ENCODE results near the gene MED12L.

The MED12L gene

GRCh38 chr3:151478335-151478697 lies 392.9 kb downstream of the MED12L start:
- no peaks in the 10 kb centered on the region for H3K9me3 ChIP-seq (ENCODE audit: control insufficient read depth, insufficient read depth, low read length)
- H3K4me1 ChIP-seq (ENCODE audit: control insufficient read depth, insufficient read depth, low read length): peaks cover 6% of the 10 kb centered on the region
- no peak overlapping the region for H3K9ac ChIP-seq (ENCODE audit: low read depth, low read length)
- H3K27me3 ChIP-seq (ENCODE audit: control insufficient read depth, insufficient read depth, low read length): no peaks in the 10 kb centered on the region
- H3K4me3 ChIP-seq (ENCODE audit: low read depth, low read length): no peak overlapping the region
- no peaks in the 10 kb centered on the region for H3K36me3 ChIP-seq (ENCODE audit: control insufficient read depth, insufficient read depth, low read length)

GRCh38 chr3:151479452-151479851 lies 394.0 kb downstream of the MED12L start:
- Histone ChIP-seq H3K4me1 (ENCODE audit: control insufficient read depth, insufficient read depth, low read length) (peaks cover 6% of the 10 kb centered on the region), H3K9me3 (ENCODE audit: control insufficient read depth, insufficient read depth, low read length) (no peaks in the 10 kb centered on the region)

GRCh38 chr3:151480492-151480891 lies 395.0 kb downstream of the MED12L start:
- Histone ChIP-seq H3K4me1 (ENCODE audit: control insufficient read depth, insufficient read depth, low read length) (peaks cover 6% of the 10 kb centered on the region), H3K4me3 (ENCODE audit: low read depth, low read length) (no peak overlapping the region), H3K36me3 (ENCODE audit: control insufficient read depth, insufficient read depth, low read length) (no peaks in the 10 kb centered on the region), H3K27me3 (ENCODE audit: control insufficient read depth, insufficient read depth, low read length) (no peaks in the 10 kb centered on the region), H3K9me3 (ENCODE audit: control insufficient read depth, insufficient read depth, low read length) (no peaks in the 10 kb centered on the region), H3K9ac (ENCODE audit: low read depth, low read length) (no peak overlapping the region)

More at GRCh38 chr3:151479452-151479851, 394.0 kb downstream of the MED12L start:
- Histone ChIP-seq H3K36me3 (ENCODE audit: control insufficient read depth, insufficient read depth, low read length) (no peaks in the 10 kb centered on the region), H3K9ac (ENCODE audit: low read depth, low read length) (no peak overlapping the region), H3K4me3 (ENCODE audit: low read depth, low read length) (no peak overlapping the region), H3K27me3 (ENCODE audit: control insufficient read depth, insufficient read depth, low read length) (no peaks in the 10 kb centered on the region)

GRCh38 chr3:151483488-151483887 lies 398.0 kb downstream of the MED12L start:
- Histone ChIP-seq H3K9ac (ENCODE audit: low read depth, low read length) (no peak overlapping the region), H3K4me1 (ENCODE audit: control insufficient read depth, insufficient read depth, low read length) (no peaks in the 10 kb centered on the region), H3K36me3 (ENCODE audit: control insufficient read depth, insufficient read depth, low read length) (no peaks in the 10 kb centered on the region), H3K27me3 (ENCODE audit: control insufficient read depth, insufficient read depth, low read length) (no peaks in the 10 kb centered on the region), H3K9me3 (ENCODE audit: control insufficient read depth, insufficient read depth, low read length) (no peaks in the 10 kb centered on the region), H3K4me3 (ENCODE audit: low read depth, low read length) (no peak overlapping the region)

- Histone ChIP-seq H3K4me1 (ENCODE audit: control insufficient read depth, insufficient read depth, low read length) (no peaks in the 10 kb centered on the region), H3K9ac (ENCODE audit: low read depth, low read length) (no peak overlapping the region), H3K36me3 (ENCODE audit: control insufficient read depth, insufficient read depth, low read length) (no peaks in the 10 kb centered on the region), H3K27me3 (ENCODE audit: control insufficient read depth, insufficient read depth, low read length) (no peaks in the 10 kb centered on the region), H3K4me3 (ENCODE audit: low read depth, low read length) (no peak overlapping the region), H3K9me3 (ENCODE audit: control insufficient read depth, insufficient read depth, low read length) (no peaks in the 10 kb centered on the region)
Observed at GRCh38 chr3:151483961-151484520, 398.6 kb downstream of the MED12L start.
